Ureter (tissue), 1 donor: ENCODE results near the gene GID8. TPM values are rescaled to one million over a fixed set of nuclear protein-coding genes. Genes with fewer than 3 reads are reported as not detected.

Source experiments
- DNase-seq: peaks from one replicate; pipeline ENCODE4 v3.0.0-alpha.2; 2020; ENCODE audit warnings: low spot score
- total RNA-seq: library from RNA; stranded (reverse); gene quantifications from one replicate; pipeline ENCODE4 v1.2.4, GENCODE V29; 2023
- donor health status: DM: yes; HTN: yes; CAD: no.

GID8 gene
- total RNA-seq, 1 donor from 2014 or later = 43.1 TPM

- no peak for DNase-seq
Measured at GRCh38 chr20:62943396-62943795, 5.4 kb downstream of the GID8 start.

- DNase-seq = no peak
Measured at GRCh38 chr20:62944184-62944583, 6.2 kb downstream of the GID8 start.

DNA sequence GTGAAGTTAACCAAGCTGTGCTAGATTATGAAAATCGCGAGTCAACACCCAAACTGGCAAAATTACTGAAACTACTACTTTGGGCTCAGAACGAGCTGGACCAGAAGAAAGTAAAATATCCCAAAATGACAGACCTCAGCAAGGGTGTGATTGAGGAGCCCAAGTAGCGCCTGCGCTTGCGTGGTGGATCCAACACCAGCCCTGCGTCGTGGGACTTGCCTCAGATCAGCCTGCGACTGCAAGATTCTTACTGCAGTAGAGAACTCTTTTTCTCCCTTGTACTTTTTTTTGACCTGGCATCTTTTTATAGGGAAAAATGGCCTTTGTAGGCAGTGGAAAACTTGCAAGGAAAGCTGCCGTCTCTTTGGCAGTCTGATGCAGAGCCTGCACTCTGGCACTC is 6.8 kb downstream of the GID8 start:
- DNase-seq = no peak

DNA sequence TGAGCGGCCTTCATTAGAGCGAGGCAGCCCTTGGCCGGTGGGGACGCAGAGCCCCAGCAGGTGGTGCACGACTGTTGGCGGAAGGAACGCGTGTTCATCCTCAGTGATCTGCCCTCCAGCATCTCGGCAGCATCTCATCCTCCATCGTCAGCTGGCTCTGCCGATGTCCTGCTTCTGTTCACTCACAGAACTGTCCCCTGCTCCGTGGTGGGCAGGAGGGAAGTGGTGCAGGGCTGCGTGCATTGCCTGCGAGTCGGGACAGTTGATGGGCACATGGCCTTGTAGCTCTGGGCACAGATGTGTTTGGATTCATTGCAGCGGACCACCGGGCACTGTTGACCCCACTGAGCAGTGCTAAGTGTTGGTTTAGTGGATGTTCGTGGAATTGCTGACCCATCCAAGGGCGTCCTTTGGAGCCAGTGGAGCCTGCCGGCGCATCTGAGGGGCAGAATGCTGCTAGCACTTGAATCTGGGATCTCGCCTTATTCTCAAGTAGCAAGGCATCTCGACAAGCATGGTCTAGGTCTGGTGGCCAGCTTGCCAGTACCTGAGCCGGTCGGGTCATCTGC is 7.9 kb downstream of the GID8 start:
- DNase-seq = no peak

DNA sequence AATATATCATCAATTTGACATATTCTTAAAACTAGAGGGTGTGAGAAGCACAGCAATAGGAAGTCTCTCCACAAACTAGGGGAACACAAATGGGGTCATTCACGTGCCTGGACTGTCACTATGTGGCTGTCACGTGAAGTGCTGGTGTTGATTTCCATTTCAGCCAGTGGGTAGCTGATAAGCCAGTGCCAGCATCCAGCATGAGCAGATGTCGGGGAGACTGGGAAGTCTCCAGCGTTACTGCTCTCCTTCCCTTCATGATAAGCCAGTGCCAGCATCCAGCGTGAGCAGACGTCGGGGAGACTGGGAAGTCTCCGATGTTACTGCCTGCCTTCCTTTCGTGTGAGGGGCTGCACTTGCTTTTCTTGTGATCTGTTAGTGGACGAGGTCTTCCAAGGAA is 9.0 kb downstream of the GID8 start:
- no peak for DNase-seq

GRCh38 chr20:62947532-62948300 is 9.8 kb downstream of the GID8 start:
- DNase-seq = no peak

DNA sequence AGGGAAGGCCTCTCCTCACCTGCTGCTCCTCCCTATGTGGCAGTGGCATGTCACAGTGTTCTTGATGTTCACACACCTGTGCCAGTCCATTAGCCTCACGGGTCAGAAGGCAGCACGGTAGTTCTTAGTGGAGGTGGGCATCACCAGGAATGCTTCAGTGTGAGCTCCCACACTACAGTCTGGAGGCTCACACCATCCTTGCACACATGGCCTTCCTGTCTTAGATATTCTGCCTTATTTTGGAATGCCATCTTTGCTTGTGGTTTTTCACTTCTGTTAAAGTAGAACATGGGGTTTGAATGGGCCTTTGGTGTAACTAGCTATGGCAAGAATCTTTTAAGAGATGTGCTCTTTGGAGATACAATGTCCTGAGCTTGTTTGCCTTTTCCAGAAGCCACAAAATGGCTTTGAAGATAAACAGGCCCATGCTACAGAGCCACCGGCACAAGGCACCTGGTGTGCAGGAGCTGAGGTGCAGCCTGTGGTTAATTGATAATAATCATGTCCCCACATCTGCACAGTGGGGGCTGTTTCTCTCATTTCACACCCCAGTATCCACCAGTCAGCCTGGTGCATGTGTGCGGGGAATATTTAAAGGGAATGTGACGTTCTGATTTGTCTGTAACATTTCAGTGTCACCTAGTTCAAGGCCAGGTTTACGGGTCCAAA is 11.3 kb downstream of the GID8 start:
- DNase-seq = no peak

- no peak for DNase-seq
Measured at GRCh38 chr20:62949962-62950361, 12.0 kb downstream of the GID8 start.

DNA sequence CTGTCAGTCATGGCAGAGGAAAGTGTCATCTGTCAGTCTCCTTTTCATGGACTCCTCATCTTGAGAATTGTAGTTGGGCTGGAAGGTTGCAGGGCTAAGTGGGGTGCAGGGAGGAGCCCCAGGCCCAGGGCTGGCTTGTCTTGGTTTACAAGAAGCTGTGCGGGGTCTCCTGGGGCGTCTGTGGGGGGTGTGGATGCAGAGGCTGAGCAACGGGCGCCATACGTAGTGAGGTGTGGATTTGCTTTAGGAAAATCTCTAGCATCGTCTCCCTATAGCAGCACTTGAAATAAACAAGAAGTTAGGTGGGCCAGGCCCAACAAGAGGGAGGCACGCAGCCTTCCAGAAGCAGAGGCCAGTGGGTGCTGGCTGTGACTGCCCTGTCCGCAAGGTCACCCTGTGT is 12.8 kb downstream of the GID8 start:
- DNase-seq = no peak

DNA sequence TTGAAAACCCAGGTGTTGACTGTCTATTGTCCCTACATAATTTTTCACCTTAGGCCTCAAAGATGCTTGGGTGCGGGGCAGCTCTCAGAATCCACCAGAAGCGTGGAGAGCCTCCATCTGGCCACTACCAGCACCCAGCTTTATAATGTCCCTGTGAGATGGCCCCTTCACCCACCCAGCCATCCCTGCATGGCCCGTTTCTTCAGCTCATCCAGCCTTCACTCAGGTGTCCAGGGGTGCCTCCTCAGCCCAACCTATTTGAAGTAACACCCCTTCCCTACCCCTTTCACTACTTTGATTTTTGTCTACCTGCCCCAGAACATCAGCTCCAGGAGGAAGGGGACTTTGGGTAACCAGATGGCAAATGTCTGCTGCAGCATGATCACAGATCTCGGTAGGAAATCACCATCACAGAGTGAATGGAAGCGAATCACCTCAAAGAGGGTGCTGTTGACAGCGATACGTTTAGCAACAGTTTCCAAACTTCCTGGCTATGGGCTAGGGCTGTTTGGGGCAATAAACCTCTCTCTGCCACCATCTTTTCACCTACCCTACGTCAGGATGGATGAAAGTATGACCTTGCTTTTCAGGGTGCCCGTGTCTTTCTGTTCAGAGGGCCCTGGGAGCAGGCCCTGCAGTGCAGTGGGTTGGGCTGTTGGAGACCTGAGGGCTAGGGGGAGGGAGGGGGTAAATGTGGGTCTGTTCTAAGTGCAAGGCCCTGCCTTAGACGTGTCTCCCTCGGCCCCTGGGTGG is 13.4 kb downstream of the GID8 start:
- DNase-seq = no peak

- DNase-seq = no peak
Measured at GRCh38 chr20:62951896-62952372, 14.0 kb downstream of the GID8 start.

- peak; percentile 65 for DNase-seq
Measured at GRCh38 chr20:62952373-62952967, 14.5 kb downstream of the GID8 start, which contains the start of gene SLC17A9. SLC17A9 (plus strand) TSS chr20:62952709; CDS start chr20:62952831, 122 bp downstream.

DNA sequence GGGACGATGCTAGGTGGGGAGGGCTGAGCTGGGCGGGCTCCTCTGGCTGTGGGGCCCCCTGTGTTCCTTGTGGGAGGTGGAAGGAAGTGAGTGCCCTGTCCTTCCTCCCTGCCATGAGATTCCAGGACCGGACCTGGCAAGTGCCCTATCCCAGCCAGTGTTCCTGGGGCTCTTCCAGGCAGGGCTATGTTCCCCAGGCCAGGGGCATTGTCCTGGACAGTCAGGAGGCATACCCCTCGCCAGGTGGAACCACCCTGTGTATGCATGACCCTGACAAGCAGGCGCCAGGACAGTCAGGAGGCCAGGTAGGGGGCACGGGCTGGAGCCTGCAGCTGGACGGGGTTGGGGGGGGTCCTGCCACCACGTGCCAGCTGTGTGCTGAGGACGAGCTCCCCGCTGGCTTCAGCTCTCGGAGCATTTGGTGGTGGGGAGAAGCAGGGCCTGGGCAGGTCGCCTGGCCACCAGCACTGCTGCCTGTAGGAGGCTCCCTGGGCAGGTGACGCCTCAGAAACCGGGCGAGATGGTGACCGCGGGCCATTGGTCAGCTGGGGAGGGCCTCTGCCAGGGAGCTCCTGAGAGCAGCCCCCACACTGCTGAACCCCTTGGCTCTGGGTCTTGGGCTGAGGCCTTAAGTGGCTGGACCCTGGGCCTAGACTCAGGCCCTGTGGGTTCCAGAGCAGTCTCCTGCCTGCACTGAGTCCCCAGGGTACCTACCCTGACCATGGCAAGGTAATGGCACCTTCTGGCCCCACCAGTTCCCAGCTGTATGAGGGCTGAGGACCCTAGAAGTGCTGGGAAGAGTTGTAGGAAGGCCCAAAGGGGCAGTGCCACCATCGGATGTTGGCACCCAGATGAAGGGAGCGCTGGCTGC is 15.3 kb downstream of the GID8 start:
- DNase-seq = no peak

DNA sequence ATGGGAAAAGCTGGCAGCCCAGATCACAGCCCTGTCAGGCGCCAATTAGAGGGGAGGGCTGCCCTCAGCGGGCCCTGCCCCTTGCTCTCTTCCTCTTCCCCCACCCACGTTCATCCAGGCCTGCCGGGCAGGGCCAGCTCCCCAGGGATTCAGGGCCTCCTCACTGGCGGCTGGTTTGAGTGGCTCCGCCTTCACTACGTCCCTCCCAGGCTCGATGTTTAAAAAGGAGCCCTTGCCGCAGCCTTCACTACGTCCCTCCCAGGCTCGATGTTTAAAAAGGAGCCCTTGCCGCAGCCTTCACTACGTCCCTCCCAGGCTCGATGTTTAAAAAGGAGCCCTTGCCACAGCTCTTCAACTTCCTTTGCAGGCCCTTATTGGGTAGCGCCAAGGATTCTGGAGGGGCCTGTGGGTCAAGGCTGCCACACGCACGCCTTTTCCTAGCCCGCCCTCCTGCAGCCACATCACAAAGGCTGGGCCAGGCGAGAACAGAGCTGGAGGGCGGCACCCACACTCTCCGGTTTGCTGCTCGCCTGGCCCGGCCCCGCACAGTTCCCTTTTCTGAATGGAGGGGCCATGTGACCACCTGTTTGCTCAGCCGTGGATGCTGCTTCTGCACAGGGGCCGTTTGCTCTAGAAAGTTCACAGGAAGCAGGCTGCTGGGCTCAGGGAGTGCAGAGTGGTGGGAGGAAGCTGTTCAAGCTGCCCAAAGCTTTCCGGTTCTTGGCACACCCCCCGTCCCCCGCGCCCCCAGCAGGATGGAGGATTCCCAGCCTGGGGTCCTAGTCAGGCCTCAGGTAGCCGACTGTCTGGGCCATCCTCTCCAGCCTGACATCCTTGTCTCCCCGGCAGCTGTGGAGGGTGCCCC is 16.1 kb downstream of the GID8 start:
- DNase-seq = peak; percentile 78

- no peak for DNase-seq
Measured at GRCh38 chr20:62955519-62956386, 17.8 kb downstream of the GID8 start.

- DNase-seq = no peak
Measured at GRCh38 chr20:62956387-62957135, 18.6 kb downstream of the GID8 start.

- DNase-seq = no peak
Measured at GRCh38 chr20:62957136-62958117, 19.5 kb downstream of the GID8 start.
